Measurements from ENCODE around the gene NR2E1.

The NR2E1 gene

GRCh38 chr6:108165714-108166663 is at the start of gene NR2E1:
Gene NR2E1 (plus strand): TSS chr6:108166022. CDS start chr6:108166766, 744 bp downstream.
- DNase-seq (ENCODE audit: low read depth in 2 of 2) = no peak

GRCh38 chr6:108116546-108117426 is 49.0 kb upstream of the NR2E1 start:
- DNase-seq (ENCODE audit: low read depth in 2 of 2) = no peak

- no peak for DNase-seq (ENCODE audit: low read depth in 2 of 2)
Measured at GRCh38 chr6:108117427-108118358, 48.1 kb upstream of the NR2E1 start.

GRCh38 chr6:108118359-108118724 is 47.5 kb upstream of the NR2E1 start:
- no peak for DNase-seq (ENCODE audit: low read depth in 2 of 2)

GRCh38 chr6:108118810-108119768 is 46.7 kb upstream of the NR2E1 start:
- no peak for DNase-seq (ENCODE audit: low read depth in 2 of 2)

- no peak for DNase-seq (ENCODE audit: low read depth in 2 of 2)
Measured at GRCh38 chr6:108119769-108120141, 46.1 kb upstream of the NR2E1 start.

- DNase-seq (ENCODE audit: low read depth in 2 of 2) = no peak
Measured at GRCh38 chr6:108120311-108120710, 45.5 kb upstream of the NR2E1 start.

- no peak for DNase-seq (ENCODE audit: low read depth in 2 of 2)
Measured at GRCh38 chr6:108121612-108122011, 44.2 kb upstream of the NR2E1 start.

GRCh38 chr6:108123481-108123929 is 42.3 kb upstream of the NR2E1 start:
- DNase-seq (ENCODE audit: low read depth in 2 of 2) = no peak

GRCh38 chr6:108123946-108124345 is 41.9 kb upstream of the NR2E1 start:
- DNase-seq (ENCODE audit: low read depth in 2 of 2) = no peak

GRCh38 chr6:108127056-108127455 is 38.8 kb upstream of the NR2E1 start:
- no peak for DNase-seq (ENCODE audit: low read depth in 2 of 2)

GRCh38 chr6:108127826-108128225 is 38.0 kb upstream of the NR2E1 start:
- no peak for DNase-seq (ENCODE audit: low read depth in 2 of 2)

- no peak for DNase-seq (ENCODE audit: low read depth in 2 of 2)
Measured at GRCh38 chr6:108130262-108130661, 35.6 kb upstream of the NR2E1 start.

- DNase-seq (ENCODE audit: low read depth in 2 of 2) = no peak
Measured at GRCh38 chr6:108132863-108133262, 33.0 kb upstream of the NR2E1 start.

- peak; percentile 35 to 39 for DNase-seq (ENCODE audit: low read depth in 2 of 2)
Measured at GRCh38 chr6:108133594-108134179, 32.1 kb upstream of the NR2E1 start.

GRCh38 chr6:108134213-108134970 is 31.4 kb upstream of the NR2E1 start:
- no peak for DNase-seq (ENCODE audit: low read depth in 2 of 2)

GRCh38 chr6:108142240-108142639 is 23.6 kb upstream of the NR2E1 start:
- DNase-seq (ENCODE audit: low read depth in 2 of 2) = no peak

- no peak for DNase-seq (ENCODE audit: low read depth in 2 of 2)
Measured at GRCh38 chr6:108145639-108146038, 20.2 kb upstream of the NR2E1 start.

GRCh38 chr6:108152446-108152845 is 13.4 kb upstream of the NR2E1 start:
- DNase-seq (ENCODE audit: low read depth in 2 of 2) = no peak

All from fibroblast of skin of left biceps (primary cell).